NCI-H510A (cell line): ENCODE measurements around the gene LSR.
"Not testable (repeated sequence)": the region's sequence is repeated elsewhere in the genome, so short reads cannot be mapped to it uniquely, and the experiment has no call there.

ENCODE experiments used
- DNase-seq: peaks from one replicate; lab custom pipeline; 2025; lab: John Stamatoyannopoulos, UW

LSR gene

DNA sequence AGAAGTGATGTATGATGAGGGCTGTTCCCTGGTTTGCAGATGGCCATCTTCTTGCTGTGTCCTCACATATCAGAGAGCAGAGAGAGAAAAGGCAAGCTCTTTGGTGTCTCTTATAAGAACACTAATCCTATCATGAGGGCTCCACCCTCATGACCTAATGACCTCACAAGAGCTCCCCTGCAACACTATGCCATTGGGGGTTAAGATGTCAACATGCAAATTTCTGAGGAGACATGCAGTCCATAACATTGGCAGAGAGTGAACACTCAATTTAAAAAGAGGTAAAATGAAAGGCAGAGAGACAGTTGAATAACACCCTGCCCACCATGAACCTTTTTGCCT is 31.2 kb upstream of the LSR start:
- no peak for DNase-seq

DNA sequence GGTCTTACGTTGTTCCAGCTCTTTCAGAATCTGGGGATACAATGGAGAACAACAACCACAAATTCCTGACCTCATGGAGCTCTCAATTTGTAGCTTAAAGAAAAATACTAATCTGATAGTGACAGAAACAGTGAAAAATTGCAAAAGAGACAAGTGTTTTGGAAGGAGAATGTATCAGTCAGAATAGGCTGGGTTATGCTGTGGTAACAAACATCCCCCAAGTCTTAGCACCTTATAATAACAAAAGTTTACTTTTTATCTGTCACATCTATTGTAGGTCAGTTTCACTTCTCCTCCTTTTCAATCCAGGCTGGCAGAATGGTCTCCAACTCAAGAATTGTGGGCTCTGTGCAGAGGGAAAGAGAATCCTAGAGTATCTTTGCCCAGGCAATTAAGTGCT is 29.8 kb upstream of the LSR start:
- DNase-seq = no peak

DNA sequence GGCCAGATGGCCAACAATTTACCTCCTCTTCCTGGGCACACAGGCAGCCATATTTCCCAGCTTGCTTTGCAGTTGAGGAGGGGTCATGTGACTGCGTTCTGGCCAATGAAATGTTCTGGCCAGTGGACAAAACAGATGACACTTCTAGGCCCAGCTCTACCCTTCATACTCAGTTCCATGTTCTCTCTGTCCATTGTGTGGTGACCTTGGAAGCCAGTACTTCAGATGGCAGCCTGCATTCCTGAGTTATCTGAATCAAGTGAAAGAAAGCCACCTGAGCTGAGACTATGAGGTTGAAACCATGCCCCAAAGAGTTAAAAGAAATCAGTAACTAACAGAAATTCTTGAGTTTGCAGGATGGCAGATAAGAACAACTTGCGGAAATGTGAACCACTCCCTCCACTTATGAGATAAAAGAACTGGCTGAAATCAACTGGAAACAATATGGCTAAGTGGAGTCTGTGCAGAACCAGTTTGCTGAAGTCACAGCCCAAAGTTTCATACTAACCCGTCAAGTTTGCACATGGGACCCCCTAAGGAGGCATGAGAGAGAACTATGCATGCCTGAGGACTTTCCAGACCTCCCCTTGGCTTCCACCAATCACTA is 28.4 kb upstream of the LSR start:
- no peak for DNase-seq

DNA sequence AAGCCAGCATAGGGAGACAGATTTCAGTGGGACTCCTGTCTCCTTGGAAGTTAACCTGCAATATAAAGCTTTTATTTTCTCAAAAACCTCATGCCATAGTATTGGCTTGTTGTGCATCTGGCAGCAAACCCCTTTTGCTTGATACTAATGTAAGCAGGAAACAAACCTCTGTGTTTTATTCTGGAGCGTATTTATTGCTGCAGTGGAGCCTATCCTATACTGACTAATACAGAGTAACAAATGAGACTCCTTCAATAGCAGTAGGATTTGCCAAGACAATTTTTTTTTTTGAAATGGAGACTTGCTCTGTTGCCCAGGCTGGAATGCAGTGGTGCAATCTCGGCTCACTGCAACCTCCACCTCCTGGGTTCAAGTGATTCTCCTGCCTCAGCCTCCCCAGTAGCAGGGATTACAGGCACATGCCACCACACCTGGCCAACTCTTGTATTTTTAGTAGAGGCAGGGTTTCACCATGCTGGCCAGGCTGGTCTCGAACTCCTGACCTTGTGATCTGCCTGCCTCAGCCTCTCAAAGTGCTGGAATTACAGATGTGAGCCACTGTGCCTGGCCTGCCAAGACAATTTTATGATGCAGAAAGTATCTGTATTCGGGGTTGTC is 27.7 kb upstream of the LSR start:
- not testable (repeated sequence) for DNase-seq

DNA sequence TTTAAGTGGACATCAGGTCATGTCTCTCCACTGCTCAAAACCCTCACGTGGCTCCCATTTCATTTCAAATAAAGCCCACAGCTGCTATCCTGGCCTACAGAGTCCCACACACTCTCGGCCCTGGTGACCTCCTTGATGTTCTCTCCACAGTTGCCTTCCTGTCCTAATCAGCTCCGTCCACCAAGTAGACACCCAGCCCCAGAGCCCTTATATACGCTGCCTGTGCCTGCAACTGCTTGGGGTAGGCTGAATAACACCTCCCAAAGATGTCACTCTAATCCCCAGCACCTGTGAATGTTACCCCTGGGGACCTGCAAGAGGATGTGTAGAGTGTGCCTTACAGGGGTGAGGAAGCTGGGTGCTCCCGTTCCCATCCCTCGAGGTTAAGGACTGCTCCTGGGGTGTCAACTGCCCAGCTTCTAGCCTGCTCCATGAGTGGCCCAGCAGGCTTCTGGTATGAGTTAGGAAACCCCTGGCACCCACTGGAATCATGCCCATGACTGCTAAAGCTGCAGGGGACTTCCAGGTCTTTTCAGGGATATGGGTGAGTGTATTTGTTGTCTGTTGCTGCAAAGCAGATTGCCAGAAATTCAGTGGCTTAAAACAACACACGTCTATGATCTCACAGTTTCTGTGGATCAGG is 26.3 kb upstream of the LSR start:
- no peak for DNase-seq

DNA sequence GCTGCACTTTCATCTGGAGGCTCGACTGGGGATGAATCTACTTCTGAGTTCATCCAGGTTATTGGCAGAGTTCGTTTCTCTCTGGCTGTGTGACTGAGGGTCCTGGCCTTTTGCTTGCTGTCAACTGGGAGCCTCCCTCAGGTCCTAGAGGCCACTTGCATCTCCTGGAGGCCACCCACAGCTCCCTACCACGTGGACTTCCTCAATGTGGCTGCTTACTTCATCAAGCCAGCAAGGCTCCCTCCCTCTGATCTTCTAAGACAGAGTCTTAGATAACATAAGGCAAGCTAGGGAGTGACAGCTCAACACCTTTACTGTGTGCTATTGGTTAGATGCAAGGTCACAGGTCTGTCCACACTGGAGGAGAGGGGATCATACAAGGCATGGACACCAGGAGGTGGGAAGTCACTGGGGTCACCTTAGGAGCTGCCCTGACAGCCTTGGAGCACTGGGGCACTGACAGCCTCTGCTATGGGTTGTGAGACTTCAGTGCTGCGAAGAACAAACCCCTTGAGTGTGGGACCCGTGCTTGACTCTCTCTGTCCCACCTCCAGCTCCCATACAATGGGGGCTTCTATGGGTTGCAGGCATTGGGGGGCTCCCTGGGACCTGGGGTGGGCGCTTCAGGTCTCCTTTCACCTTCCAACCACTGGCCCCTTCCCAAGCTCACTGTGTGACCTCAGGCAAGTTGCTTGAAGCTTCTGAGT is 25.6 kb upstream of the LSR start:
- DNase-seq = no peak

DNA sequence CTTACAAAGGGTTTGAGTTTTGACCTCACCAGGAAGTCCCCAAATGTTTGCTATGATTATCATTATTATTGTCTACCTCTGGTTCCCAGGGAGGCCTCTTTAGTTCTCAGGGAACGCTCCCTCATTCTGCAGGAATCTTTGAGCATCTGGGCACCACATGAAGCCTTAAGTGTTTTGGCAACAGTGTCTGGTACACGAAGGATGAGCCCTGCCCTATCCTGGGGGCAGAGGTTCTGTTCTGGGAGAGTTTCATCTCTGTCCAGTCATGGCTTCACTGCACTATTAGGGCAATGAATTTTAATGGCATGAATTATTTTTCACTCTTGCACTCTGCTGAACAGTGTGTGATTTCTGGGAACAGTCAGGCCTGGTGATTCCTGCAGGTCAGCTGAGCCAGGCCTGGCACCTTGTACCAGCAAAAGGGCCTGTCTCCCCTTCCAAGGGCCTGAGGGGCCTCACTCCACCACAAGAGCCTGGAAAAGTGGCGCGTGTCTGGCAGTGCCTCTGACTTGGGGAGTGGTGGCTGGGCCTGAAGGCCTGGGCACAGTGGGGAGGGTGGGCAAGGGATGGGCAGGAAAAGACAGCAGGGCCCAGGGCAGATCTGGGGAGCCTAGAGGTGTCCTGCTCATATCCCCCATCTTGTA is 24.8 kb upstream of the LSR start:
- DNase-seq = no peak

DNA sequence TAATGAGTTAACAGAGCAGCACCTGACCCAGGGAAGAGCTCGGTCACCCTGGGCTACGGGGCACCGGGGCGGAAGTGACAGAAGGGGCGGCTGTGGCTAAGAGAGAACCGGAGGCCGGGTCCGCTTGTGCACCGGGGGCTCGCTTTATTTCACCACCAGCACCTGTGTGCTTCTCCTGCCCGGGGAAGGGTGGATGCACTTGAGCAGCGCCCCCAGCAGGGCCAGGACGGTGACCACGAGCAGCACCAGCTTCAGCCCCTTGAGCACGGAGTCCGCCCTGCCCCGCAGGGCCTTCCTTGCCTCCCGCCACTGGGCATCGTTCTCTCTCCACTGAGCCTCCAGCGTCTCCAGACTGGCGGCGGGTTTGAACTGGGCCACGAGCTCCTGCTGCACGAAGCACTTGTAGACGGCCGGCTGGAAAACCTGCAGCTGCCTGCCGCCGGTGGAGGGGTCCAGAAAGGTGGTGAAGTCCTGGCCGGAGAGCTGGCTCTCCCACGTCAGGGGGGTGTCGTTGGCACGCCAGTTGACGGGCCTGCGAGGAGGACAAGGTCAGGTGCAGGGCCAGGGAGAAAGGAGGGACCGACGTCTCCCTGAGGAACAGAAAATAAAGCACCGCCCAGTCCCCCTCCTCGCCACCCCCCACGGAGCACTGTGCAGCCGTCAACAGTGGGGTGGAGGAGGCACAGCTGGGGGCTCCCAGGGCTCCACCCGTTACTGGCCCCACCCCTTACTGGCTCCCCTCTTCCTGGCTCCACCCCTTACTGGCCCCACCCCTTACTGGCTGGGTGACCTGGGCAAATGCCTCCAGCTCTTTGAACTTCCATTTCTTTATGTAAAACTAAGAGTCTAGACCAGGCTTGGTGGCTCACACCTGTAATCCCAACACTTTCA is 23.9 kb upstream of the LSR start:
- no peak for DNase-seq

DNA sequence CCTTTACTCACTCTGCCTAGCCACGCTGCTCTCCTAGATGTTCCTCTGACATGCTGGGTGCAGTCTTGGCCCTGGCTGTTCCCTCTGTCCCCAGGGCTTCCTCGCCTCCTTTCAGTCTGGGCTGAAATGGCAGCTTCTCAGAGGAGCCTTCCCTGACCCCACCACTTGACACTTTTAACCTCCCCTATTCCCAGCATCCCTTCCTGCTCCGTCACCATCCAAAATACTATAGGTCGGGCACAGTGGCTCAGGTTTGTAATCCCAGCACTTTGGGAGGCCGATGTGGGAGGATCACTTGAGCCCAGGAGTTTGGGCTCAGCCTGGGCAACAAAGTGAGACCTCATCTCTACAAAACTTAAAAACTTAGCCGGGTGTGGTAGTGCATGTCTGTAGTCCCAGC is 22.9 kb upstream of the LSR start:
- DNase-seq = no peak

DNA sequence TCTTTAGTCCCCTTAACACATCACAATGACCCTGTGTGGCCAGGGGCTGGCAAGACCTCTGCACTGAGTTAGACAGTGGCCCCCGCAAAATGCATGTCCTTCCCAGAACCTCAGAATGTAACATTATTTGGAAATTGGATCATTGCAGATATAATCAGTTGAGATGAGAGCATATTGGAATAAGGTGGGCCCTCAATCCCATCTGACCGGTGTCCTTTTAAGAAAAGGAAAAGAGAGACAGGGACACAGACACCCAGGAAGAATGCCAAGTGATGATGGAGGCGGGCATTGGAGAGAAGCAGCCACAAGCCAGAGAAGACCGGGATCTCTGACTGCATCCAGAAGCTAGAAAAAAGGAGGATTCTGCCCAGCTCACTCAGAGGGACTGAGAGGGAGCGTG is 22.1 kb upstream of the LSR start:
- DNase-seq = no peak

DNA sequence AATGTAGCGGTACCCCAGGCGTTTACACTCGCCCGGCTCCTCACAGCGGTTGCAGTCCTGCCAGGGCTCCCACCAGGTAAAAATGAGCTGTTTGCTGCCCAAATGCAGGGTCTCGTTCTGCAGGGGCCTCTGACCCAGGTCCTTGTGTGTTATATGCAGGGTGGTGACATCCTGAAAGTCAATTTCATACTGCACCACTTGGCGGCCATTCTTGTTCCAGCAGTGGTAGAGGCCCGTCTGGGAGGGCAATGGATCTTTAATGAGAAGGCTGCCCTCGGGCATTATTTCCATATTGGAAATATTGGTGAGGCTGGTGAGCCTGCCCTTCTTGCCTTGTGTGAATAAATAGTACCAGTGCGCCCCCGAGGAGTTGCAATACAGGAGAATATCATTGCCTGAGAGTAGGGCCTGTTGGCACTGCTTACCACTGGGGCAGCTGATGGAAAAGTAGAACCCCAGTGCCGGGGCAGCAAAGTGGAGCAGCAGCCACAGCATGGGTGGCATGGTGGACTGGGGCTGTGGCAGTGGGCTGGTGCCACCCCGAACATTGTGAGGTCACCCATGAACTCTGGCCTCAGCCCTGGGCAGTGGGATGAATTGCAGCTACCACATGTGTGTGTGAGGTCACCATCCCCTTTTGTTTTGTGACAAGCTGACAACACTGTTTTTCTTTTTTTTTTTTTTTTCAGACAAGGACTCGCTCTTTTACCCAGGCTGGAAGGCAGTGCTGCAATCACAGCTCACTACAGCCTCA is 20.4 kb upstream of the LSR start, which contains the start of gene FAM187B:
TSS of gene FAM187B (minus strand) at position 563 of the 754 bp plus-strand sequence. CDS start at position 504, 59 bp downstream.
- DNase-seq = no peak

DNA sequence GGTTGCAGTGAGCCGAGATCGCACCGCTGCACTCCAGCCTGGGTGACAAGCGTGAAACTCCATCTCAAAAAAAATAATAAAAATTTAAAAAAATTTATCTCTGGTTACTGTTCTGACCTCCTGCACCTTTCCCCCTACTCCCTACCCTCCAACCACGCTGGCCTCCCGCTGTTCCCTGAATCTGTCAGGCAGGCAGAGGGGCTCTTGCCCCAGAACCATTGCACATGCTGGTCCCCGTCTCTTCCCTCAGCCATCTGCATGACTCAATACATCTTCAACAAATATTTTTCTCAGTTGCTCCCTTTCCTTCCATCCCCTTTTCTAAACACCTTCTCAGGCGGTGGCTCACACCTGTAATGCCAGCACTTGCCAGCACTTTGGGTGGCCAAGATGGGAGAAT is 19.2 kb upstream of the LSR start:
- no peak for DNase-seq

DNA sequence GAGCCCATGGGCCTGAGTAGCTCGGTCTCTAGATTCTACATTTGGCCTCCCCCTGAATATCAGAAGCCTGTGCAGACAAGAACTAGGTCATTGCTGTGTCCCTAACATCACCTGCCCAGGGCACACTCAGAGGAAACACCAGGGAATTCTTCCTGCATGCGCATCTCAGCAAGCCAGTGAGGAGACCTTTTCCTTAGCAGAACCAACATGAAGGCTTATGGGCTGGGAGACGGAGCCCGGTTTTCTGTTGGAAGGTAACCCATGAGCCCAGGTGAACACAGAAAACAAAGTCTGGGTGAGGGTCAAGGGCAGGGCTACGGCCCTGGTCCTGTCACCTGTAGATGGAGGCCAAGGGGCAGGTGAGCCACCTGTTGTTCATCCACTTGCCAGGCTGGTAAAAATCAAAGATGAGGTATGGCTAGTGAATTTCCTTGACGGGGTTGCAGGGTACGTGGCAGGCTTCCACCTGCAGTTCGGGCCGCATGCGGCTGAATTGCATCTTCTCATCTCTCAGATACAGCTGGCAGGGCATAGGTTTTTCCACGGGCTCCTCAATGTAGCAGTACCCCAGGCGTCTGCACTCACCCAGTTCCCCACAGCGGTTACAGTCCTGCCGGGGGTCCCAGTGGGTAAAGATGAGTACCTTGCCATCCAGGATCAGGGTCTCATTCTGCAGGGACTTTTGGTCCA is 16.7 kb upstream of the LSR start:
- no peak for DNase-seq

DNA sequence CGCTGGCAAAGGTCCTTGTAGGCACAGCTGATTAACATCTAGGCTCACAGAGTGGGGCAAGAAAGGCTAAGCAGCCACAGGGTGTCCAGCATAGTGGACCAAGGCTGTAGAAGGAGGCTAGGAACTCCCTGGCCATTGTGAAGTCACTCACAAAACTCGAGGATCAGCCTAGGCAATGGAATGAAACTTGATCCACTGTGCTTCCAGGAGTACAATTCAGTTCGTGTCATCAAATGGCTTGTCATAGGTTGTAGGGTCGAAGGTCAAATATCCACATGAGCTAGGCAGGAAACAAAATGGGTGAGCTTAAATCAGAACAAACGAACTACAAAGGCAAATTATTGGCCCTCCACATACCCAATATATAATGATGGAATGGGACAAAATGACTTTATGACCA is 15.9 kb upstream of the LSR start:
- DNase-seq = no peak

DNA sequence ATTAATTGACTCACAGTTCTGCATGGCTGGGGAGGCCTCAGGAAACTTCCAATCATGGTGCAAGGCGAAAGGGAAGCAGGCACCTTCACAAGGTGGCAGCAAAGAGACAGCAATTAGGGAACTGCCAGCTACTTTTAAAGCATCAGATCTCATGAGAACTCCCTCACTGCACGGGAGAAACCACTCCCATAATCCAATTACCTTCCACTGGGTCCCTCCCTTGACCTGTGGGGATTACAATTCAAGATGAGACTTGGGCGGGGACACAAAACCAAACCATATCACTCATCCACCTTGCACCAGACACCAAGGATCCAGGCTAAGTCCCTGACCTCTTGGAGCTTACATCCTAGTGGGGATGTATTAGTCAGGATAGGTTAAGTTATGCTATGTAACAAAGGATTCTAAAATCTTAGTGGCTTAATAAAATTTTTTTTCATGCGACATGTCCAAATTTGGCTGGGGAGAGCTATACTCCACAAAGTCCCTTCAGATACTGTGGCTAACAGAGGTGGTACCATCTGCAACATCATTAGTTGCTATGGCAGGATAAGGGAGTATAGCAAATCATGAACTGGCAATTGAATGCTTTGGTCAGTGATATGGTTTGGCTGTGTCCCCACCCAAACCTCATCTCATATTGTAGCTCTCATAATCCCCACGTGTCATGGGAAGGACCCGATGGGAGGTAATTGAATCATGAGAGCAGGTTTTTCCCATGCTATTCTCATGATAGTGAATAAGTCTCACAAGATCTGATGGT is 12.0 kb upstream of the LSR start:
- no peak for DNase-seq

DNA sequence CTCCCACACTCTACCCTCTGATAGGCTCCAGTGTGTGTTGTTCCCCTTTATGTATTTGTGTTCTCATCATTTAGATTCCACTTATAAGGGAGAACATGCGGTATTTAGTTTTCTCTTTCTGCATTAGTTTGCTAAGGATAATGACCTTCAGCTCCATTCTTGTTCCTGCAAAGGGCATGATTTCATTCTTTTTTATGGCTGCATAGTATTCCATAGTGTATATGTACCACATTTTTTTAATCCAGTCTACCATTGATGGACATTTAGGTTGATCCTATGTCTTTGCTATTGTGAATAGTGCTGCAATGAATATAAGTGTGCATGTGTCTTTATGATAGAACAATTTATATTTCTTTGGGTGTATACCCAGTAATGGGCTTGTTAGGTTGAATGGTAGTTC is 9.2 kb upstream of the LSR start:
- DNase-seq = not testable (repeated sequence)

DNA sequence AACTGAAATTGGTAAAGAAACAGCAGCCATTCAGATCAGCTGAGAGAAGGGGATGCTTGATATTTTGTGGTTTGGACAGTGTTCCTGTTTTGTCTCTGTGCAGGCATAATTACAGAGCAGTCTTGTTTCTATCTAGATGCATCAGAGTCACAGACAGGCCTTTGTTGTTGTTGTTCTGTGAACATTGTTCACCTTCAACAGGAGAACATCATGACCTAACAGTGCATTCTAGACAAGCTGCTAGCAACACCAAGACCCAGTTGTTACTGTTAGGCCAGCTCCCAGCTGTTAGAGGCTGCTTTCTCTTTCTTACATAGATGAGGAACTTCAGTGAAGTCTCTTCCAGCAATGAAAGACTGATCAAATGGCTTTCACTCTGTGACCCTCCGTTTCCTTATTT is 8.5 kb upstream of the LSR start:
- no peak for DNase-seq

DNA sequence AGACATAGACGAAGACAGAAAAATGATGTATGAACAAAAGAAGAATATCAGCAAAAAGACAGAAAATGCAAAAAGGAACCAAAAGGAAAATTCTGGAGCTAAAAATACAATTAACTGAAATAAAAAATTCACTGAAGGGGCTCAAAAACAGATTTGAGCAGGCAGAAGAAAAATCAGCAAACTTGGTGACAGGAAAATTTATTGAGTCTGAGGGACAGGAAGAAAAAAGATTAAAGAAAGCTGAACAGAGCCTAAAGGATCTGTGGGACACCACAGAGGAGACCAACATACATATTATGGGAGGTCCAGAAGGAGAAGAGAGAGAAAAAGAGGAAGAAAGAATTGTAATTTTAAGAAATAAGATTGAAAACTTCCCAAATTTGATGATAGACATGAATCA is 7.4 kb upstream of the LSR start:
- no peak for DNase-seq

DNA sequence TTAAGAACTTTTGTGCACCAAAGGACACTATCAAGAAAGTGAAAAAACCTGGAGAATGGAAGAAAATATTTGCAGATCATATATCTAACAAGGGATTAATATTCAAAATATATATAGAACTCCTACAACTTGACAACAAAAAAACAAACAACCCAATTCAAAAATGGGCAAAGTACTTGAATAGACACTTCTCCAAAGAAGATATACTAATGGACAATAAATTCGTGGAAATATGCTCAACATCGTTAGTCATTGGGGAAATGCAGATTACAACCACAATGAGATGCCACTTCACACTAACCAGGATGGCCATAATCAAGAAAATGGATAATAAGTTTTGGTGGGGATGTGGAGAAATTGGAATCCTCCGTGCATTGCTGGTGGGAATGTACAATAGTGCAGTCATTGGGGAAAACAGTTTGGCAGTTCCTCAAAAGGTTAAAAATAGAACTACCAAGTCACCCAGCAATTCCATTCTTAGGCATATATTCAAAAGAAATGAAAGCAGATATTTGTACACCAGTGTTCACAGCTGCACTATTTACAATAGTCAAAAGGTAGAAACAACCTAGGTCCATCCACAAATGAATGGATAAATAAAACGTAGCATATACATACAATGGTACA is 2.2 kb upstream of the LSR start:
- no peak for DNase-seq
